Thoracic aorta (tissue), 2 donors: ENCODE data around the gene ATG16L2. TPM values are rescaled to one million over a fixed set of nuclear protein-coding genes. Genes with fewer than 3 reads are reported as not detected.

Experiments
- ATAC-seq: fragments of 150-250 bp; one replicate; pipeline ENCODE4 v1.8.0; 2017; ENCODE audit warnings: low read depth; ENCODE audit not compliant: insufficient number of reproducible peaks, low FRiP score
- DNase-seq: peaks from one replicate; pipeline ENCODE4 v3.0.0-alpha.2; 2020; ENCODE audit warnings: low spot score
- H3K27ac ChIP-seq, 2 donors: fragments of 200-600 bp; sonication (generic); 1 replicate in 1 of 2; 2 replicates in 1 of 2; pipeline ENCODE4 v1.5.1; 2016; ENCODE audit warnings: mild to moderate bottlenecking in 2 of 2, moderate library complexity in 2 of 2
- H3K27me3 ChIP-seq: fragments of 200-600 bp; sonication (generic); replicated peaks from 2 replicates; pipeline ENCODE4 v1.6.0; 2016; ENCODE audit warnings: mild to moderate bottlenecking; ENCODE audit not compliant: insufficient read depth
- H3K36me3 ChIP-seq: fragments of 200-600 bp; sonication (generic); one replicate; pipeline ENCODE4 v1.5.1; 2016
- H3K4me1 ChIP-seq, 2 donors: fragments of 200-600 bp; sonication (generic); 1 replicate in 1 of 2; 2 replicates in 1 of 2; pipeline versions ENCODE4 v1.5.1 to v1.6.0; 2016; ENCODE audit warnings: low read depth in 2 of 2, mild to moderate bottlenecking in 1 of 2; ENCODE audit not compliant: control insufficient read depth in 1 of 2
- H3K4me3 ChIP-seq: fragments of 200-600 bp; sonication (generic); 2 replicates; pipeline ENCODE4 v1.5.1; 2016; ENCODE audit warnings: mild to moderate bottlenecking
- H3K9me3 ChIP-seq: fragments of 200-600 bp; sonication (generic); 2 replicates; pipeline ENCODE4 v1.5.1; 2016
- CTCF ChIP-seq: fragments of 200-600 bp; sonication (generic); IDR thresholded peaks from one replicate; pipeline ENCODE4 v1.5.1; 2019; ENCODE audit warnings: antibody characterized with exemption
- total RNA-seq, 2 donors: library from RNA; depleted of rRNA; stranded (reverse); fragments of >200 nt; gene quantifications; one replicate each; pipeline versions ENCODE4 v1.1.0 to v1.2.3, GENCODE V29; 2016

ATG16L2 gene
- total RNA-seq, 2 donors from 2014 or later, result 36.0 to 65.5 TPM

DNA sequence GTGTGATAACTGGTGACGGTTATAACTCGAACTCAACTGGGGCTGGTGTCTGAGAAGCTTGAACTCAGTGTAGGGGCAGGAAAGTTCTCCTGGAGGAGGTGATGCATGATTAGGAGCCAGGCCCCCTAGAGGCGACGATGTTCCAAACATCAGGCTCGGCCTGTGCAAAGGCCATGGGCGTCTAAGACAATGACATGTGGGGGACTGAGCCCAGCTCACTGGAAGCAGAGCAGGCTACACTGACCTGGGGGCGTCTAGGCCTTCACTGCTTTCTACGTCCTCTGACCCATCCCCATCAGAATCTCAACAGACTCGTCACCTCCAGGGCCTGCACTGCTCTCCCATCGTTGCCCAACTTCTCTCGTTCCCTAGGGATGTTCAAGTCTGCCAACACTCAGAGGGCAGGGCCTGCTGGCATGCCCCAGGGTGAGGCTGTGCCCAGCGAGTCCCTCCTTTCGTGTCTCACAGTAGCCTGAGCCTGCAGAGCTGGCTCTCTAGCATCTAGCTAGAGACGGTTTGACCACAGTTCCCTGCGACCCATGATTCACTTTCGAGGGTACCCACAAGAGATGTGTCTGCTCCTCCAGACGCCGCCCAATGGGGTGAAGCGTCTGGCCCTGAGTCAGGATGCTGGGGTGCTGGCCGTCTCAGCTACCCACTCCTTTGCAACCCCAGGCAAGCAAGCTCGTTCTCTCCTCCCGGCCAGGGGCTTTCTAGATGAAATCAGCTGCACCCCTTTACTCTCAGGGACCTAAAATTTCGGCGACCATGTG lies 1.1 kb upstream of the ATG16L2 start:
- ATAC-seq (peak; percentile 56), DNase-seq (no peak)
- no peaks in the 10 kb centered on the region for H3K27me3 ChIP-seq
- H3K36me3 ChIP-seq, result no peaks in the 10 kb centered on the region
- H3K9me3 ChIP-seq, result no peaks in the 10 kb centered on the region
- H3K4me1 ChIP-seq, result peaks cover 30 to 40% of the 10 kb centered on the region in 2 donors
- peak overlapping the region; percentile 86 to 92 for H3K27ac ChIP-seq
- TF ChIP-seq CTCF, result peak; percentile 65
- H3K4me3 ChIP-seq, result peak overlapping the region; percentile 81

GRCh38 chr11:72813740-72814285 lies 398 bp upstream of the ATG16L2 start:
- Histone ChIP-seq H3K4me3 (peak overlapping the region; percentile 81), H3K4me1 (peaks cover 30 to 40% of the 10 kb centered on the region in 2 donors), H3K36me3 (no peaks in the 10 kb centered on the region), H3K9me3 (no peaks in the 10 kb centered on the region), H3K27ac (peak overlapping the region; percentile 86 to 92), H3K27me3 (no peaks in the 10 kb centered on the region)
- peak; percentile 73 for ATAC-seq
- DNase-seq, result no peak
- TF ChIP-seq CTCF, result no peak

DNA sequence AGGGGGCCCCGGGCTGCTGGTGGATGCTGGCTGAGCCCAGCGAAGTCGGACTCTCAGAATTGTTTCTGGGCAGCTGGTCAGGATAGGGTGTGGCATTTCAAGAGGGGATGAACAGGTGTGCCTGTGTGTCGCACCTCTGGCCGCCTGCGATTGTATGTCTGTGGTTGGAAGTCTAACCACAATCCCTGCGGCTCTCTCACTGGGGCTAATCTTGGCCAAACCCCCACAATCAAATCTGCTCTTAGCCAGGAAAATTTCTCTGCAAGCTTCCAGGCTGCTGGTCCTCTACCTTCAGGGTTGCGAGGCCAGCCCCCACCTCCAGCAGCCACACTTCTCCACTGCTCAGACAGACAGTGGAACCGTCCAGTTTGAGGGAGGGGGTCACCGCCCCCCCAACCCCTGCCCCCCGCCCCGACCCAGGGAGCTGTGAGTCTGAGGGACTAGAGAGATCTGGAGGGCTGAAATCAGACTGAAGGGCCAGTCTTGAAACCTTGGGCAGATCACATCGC lies 953 bp downstream of the ATG16L2 start:
- no peaks in the 10 kb centered on the region for H3K9me3 ChIP-seq
- no peaks in the 10 kb centered on the region for H3K36me3 ChIP-seq
- ATAC-seq, result no peak
- peak overlapping the region; percentile 86 to 92 for H3K27ac ChIP-seq
- H3K4me1 ChIP-seq, result peaks cover 30 to 40% of the 10 kb centered on the region in 2 donors
- no peak for TF ChIP-seq CTCF
- DNase-seq, result no peak
- peak overlapping the region; percentile 81 for H3K4me3 ChIP-seq
- no peaks in the 10 kb centered on the region for H3K27me3 ChIP-seq

GRCh38 chr11:72816404-72816990 lies 2.3 kb downstream of the ATG16L2 start:
- peak overlapping the region; percentile 81 for H3K4me3 ChIP-seq
- no peak for ATAC-seq
- TF ChIP-seq CTCF, result no peak
- DNase-seq, result no peak
- no peak overlapping the region for H3K27ac ChIP-seq
- peaks cover 5% of the 10 kb centered on the region for H3K36me3 ChIP-seq
- H3K9me3 ChIP-seq, result no peaks in the 10 kb centered on the region
- H3K27me3 ChIP-seq, result no peaks in the 10 kb centered on the region
- H3K4me1 ChIP-seq, result peaks cover 28 to 44% of the 10 kb centered on the region in 2 donors

DNA sequence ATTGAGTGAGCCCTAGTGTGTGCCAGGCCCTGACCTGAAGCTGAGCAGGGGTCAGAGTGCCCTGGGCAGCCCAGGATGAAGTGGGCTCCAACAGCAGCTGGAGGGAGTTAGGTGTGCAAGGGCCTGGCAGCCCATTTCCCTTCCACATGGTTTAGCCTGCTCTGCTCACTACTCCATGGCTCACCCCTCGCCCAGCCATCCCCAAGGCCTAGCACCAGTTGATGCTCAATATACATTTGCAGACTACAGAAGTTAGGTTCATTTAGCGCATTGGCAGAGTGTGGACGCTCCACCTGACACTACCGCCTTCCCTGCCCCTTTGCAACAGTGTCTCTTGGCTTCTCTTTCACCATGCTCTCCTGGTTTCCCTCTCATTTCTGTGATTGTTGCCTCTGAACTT lies 3.8 kb downstream of the ATG16L2 start:
- TF ChIP-seq CTCF, result no peak
- Histone ChIP-seq H3K27ac (no peak overlapping the region), H3K36me3 (peaks cover 5% of the 10 kb centered on the region), H3K4me3 (no peak overlapping the region), H3K9me3 (no peaks in the 10 kb centered on the region), H3K27me3 (no peaks in the 10 kb centered on the region), H3K4me1 (peaks cover 14 to 34% of the 10 kb centered on the region in 2 donors)
- DNase-seq, result no peak
- ATAC-seq, result no peak
